ENCODE measurements around the gene FANCE. TPM values are rescaled to one million over a fixed set of nuclear protein-coding genes. Genes with fewer than 3 reads are reported as not detected.

FANCE gene
- total RNA-seq, 1 experiment from 2014 or later = 16.1 TPM

DNA sequence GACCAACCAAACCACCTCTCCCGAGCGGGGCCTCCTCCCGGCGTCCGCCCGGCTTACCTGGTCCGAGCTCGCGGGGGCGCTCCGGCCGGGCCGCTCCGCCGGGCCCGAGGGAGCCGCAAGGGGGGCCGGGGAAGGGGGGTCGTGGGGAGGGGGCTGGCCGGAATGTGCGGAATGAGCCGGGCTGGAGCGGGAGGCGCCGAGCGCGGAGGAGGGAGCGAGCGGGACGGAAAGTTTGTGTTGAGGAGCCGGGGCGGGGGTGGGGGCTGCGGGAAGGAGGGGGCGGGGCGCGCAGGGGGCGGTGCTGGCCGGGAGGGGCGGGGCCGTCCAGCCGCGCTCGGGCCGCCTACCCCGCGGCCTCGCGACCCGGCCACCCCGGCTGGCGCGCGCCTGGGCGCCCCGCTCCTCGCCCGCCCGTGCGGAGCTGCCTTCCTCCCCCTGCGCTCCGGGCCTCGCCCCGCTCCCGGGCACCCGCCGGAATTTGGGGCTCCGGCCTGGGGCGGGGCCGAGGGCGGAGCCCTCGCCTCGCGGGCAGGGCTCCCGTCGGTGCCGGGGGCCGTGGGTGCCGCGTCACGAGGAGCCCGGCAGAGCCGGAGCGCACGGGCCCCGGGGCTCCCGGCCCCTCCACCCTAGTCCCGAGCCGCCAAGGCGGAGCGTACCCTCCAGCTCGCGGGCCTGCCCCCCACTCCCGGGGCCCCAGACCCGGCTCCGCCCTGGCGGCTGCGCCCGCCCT is 44.9 kb downstream of the FANCE start, which contains the start of gene TEAD3:
Gene TEAD3 (minus strand): TSS at position 239 of the 730 bp plus-strand sequence.
- Histone ChIP-seq H3K4me2 (ENCODE audit: low read length) (peak within 1 kb of the TSS; percentile 96), H3K36me3 (ENCODE audit: control insufficient read depth in 1 of 2, insufficient read depth in 2 of 2, low read length in 2 of 2) (no peaks in the 10 kb centered on the region), H3K9ac (ENCODE audit: low read length) (peak within 1 kb of the TSS; percentile 95), H3K4me3 (replicated peaks in 1 of 2; ENCODE audit: low read depth in 1 of 2, low read length in 2 of 2) (peak within 1 kb of the TSS; percentile 65 to 79), H4K20me1 (ENCODE audit: insufficient read depth) (no peaks in the 10 kb centered on the region), H3K4me1 (ENCODE audit: control insufficient read depth in 1 of 2, insufficient read depth in 2 of 2, low read length in 2 of 2) (peaks cover 26 to 48% of the 10 kb centered on the region in 2 experiments), H3K9me3 (ENCODE audit: control insufficient read depth in 1 of 2, insufficient read depth in 1 of 2, low read depth in 1 of 2, low read length in 2 of 2) (no peaks in the 10 kb centered on the region), H3K27ac (ENCODE audit: low read depth, low read length) (peak within 1 kb of the TSS; percentile 98), H3K79me2 (ENCODE audit: insufficient read depth, low read length) (peaks cover 37% of the 10 kb centered on the region), H3K27me3 (ENCODE audit: insufficient read depth, low read length) (no peaks in the 10 kb centered on the region), H3K9me2 (ENCODE audit: insufficient read depth) (no peaks in the 10 kb centered on the region), H2AFZ (ENCODE audit: low read depth, low read length, poor library complexity, severe bottlenecking) (no peak within 1 kb of the TSS)
- TF ChIP-seq POLR2A (IDR thresholded peaks at IDR 0.05; ENCODE audit: borderline replicate concordance, extremely low read depth, insufficient read depth, insufficient read length) = peak; percentile 72
- TF ChIP-seq POLR2AphosphoS5 (IDR thresholded peaks at IDR 0.05; ENCODE audit: low read depth, low read length) = peak; percentile 75
- TF ChIP-seq EZH2 (IDR thresholded peaks at IDR 0.05) = no peak
- TF ChIP-seq, protein P1, sequence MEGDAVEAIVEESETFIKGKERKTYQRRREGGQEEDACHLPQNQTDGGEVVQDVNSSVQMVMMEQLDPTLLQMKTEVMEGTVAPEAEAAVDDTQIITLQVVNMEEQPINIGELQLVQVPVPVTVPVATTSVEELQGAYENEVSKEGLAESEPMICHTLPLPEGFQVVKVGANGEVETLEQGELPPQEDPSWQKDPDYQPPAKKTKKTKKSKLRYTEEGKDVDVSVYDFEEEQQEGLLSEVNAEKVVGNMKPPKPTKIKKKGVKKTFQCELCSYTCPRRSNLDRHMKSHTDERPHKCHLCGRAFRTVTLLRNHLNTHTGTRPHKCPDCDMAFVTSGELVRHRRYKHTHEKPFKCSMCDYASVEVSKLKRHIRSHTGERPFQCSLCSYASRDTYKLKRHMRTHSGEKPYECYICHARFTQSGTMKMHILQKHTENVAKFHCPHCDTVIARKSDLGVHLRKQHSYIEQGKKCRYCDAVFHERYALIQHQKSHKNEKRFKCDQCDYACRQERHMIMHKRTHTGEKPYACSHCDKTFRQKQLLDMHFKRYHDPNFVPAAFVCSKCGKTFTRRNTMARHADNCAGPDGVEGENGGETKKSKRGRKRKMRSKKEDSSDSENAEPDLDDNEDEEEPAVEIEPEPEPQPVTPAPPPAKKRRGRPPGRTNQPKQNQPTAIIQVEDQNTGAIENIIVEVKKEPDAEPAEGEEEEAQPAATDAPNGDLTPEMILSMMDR (IDR thresholded peaks at IDR 0.05 in 2 of 3, conservative IDR thresholded peaks at IDR 0.05 in 1 of 3; ENCODE audit: borderline replicate concordance in 1 of 3, insufficient read depth in 1 of 3, low read depth in 2 of 3, low read length in 2 of 3) = peak in 1 of 3 experiments; percentile 16; a peak in 1 of 6 replicates
- ATAC-seq (peak; percentile 67), DNase-seq (ENCODE audit: low read depth, low spot score) (no peak)
- RAD21 ChIA-PET (ENCODE audit: low non-redundant PET in 1 of 2, low total read pairs in 2 of 2, uncharacterized antibody in 2 of 2, unreplicated experiment in 2 of 2) = interaction anchor here in 1 of 2 experiments (0.6 to 1.0 kb wide), 2 partner anchors 24 to 100 kb away, joined by 3 read pairs; no protein-coding TSS in a partner anchor
- BruUV-seq (replicated peaks) = no TSS peak
- intact Hi-C loops (cut with micrococcal nuclease) = no loop called here
- CTCF ChIA-PET = interaction anchor here (1.5 to 1.8 kb wide), 2 partner anchors 10 to 26 kb away, joined by 4 to 6 read pairs; no protein-coding TSS in a partner anchor
- POLR2A ChIA-PET = interaction anchor here (0.6 to 2.3 kb wide), 6 partner anchors 8 to 245 kb away, joined by 3 to 14 read pairs (median 4); no protein-coding TSS in a partner anchor

Data from HCT116 (cell line).